Keratinocyte (primary cell): ENCODE measurements around the gene COX7B2. TPM values are rescaled to one million over a fixed set of nuclear protein-coding genes. Genes with fewer than 3 reads are reported as not detected.

Source experiments
- DNase-seq: peaks from one replicate; pipeline ENCODE4 v3.0.0-alpha.2; 2011; ENCODE audit warnings: low read depth, missing footprints, low spot score
- FAIRE-seq: peaks from 2 replicates; lab custom pipeline; 2011; peaks lifted over from hg19 to GRCh38; lab: Jason Lieb, UNC
- H2AFZ ChIP-seq: 2 replicates; pipeline ENCODE4 v1.6.0; 2012; ENCODE audit warnings: low read length, control low read depth, inconsistent platforms; ENCODE audit not compliant: control insufficient read depth
- H3K27ac ChIP-seq: 2 replicates; pipeline ENCODE4 v1.5.1; 2011; ENCODE audit warnings: low read length; ENCODE audit not compliant: control insufficient read depth, insufficient read depth
- H3K27me3 ChIP-seq: 3 replicates; pipeline ENCODE4 v1.6.0; 2011; ENCODE audit warnings: low read length; ENCODE audit not compliant: control insufficient read depth, insufficient read depth; ENCODE audit errors: extremely low read depth
- H3K36me3 ChIP-seq, 2 experiments: 2 replicates in 1 of 2; 3 replicates in 1 of 2; pipeline ENCODE4 v1.5.1; 2011; ENCODE audit warnings: low read length in 2 of 2, mild to moderate bottlenecking in 1 of 2; ENCODE audit not compliant: control insufficient read depth in 2 of 2, insufficient read depth in 2 of 2; ENCODE audit errors: extremely low read depth in 1 of 2
- H3K4me1 ChIP-seq: 3 replicates; pipeline ENCODE4 v1.5.1; 2011; ENCODE audit warnings: low read length; ENCODE audit not compliant: control insufficient read depth, insufficient read depth; ENCODE audit errors: extremely low read depth
- H3K4me2 ChIP-seq: 3 replicates; pipeline ENCODE4 v1.6.0; 2011; ENCODE audit warnings: low read depth, low read length; ENCODE audit not compliant: control insufficient read depth, insufficient read depth; ENCODE audit errors: extremely low read depth
- H3K4me3 ChIP-seq, 3 experiments: fragments of 200-600 bp in 1 of 3; sonication (generic) in 1 of 3; 2 replicates in 2 of 3; 3 replicates in 1 of 3; pipeline ENCODE4 v1.5.1; 2011 to 2016; ENCODE audit warnings: low read length in 3 of 3, mild to moderate bottlenecking in 3 of 3, control low read depth in 2 of 3, inconsistent platforms in 1 of 3, low read depth in 1 of 3, mixed read lengths in 1 of 3, mixed run types in 1 of 3, moderate library complexity in 1 of 3; ENCODE audit not compliant: control insufficient read depth in 2 of 3, insufficient read depth in 2 of 3; ENCODE audit errors: extremely low read depth in 1 of 3
- H3K79me2 ChIP-seq: 2 replicates; pipeline ENCODE4 v1.6.0; 2012; ENCODE audit warnings: low read length; ENCODE audit not compliant: control insufficient read depth, insufficient read depth
- H3K9ac ChIP-seq: 3 replicates; pipeline ENCODE4 v1.6.0; 2011; ENCODE audit warnings: low read length; ENCODE audit not compliant: control insufficient read depth, insufficient read depth; ENCODE audit errors: extremely low read depth
- H3K9me1 ChIP-seq: 3 replicates; pipeline ENCODE4 v1.6.0; 2011; ENCODE audit warnings: low read length; ENCODE audit not compliant: control insufficient read depth, insufficient read depth; ENCODE audit errors: extremely low read depth
- H3K9me3 ChIP-seq: 2 replicates; pipeline ENCODE4 v1.5.1; 2012; ENCODE audit warnings: low read depth, low read length; ENCODE audit not compliant: control insufficient read depth
- H4K20me1 ChIP-seq: 3 replicates; pipeline ENCODE4 v1.6.0; 2011; ENCODE audit warnings: low read length; ENCODE audit not compliant: control insufficient read depth, insufficient read depth; ENCODE audit errors: extremely low read depth
- EZH2 ChIP-seq: IDR thresholded peaks from one replicate; pipeline ENCODE4 v1.6.1; 2012; ENCODE audit warnings: inconsistent platforms, mild to moderate bottlenecking, low read length, moderate library complexity
- dilution Hi-C: fragments of 300-500 bp; cut with MboI; formaldehyde crosslinking; loops from one replicate; pipeline ENCODE4 v1.7.0; 2020; ENCODE audit warnings: low sequenced_read_pairs; ENCODE audit not compliant: extremely low pct_ligation_motif_present
- polyA plus RNA-seq, 5 experiments: library from polyadenylated mRNA; depleted of rRNA in 3 of 5; stranded (reverse) in 3 of 5; stranded (forward) in 1 of 5; unstranded in 1 of 5; fragments of >200 nt; gene quantifications; 1 replicate in 1 of 5; 2 replicates in 3 of 5; 3 replicates in 1 of 5; pipeline versions ENCODE4 v1.2.1 to v1.2.3, GENCODE V29; 2011 to 2012; ENCODE audit warnings: missing spikeins in 2 of 5, low read depth in 1 of 5, low replicate concordance in 1 of 5
- TF ChIP-seq, protein P1 (sequence below), 3 experiments: IDR thresholded peaks in 1 of 3; conservative IDR thresholded peaks in 1 of 3; optimal IDR thresholded peaks in 1 of 3; 2 replicates in 2 of 3; 3 replicates in 1 of 3; pipeline versions ENCODE3 to v1.5.1; 2011; ENCODE audit warnings: low read length in 3 of 3, mild to moderate bottlenecking in 3 of 3, moderate library complexity in 2 of 3, control low read depth in 1 of 3, inconsistent platforms in 1 of 3; ENCODE audit not compliant: insufficient read depth in 2 of 3; ENCODE audit errors: extremely low read depth in 1 of 3

COX7B2 gene
- polyA plus RNA-seq, 1 donor (not counting 4 experiments of a cell fraction or from before 2014, with no cell fraction given) = not detected

DNA sequence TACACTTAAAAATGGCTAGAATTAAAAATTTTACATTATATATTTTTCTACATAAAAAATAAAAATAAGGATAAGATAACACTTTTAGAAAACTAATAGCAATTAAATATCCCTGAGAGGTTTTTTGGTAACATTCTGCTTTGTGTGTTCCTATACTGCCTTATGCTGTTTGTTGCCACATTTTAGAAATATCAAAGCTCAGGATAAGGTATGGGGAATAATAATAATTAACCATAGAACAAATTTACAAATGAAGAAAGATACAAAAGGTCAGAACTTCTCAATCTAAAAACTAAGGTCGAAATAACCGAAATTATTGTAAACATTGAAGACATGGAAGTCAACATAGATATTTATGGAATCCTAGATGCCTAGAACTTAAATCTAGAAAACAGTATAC, 71.4 kb downstream of the COX7B2 start:
- H3K9ac ChIP-seq = no peak overlapping the region
- H3K4me2 ChIP-seq = no peak overlapping the region
- H3K79me2 ChIP-seq = no peaks in the 10 kb centered on the region
- H3K36me3 ChIP-seq = no peaks in the 10 kb centered on the region
- no peak overlapping the region for H2AFZ ChIP-seq
- no peaks in the 10 kb centered on the region for H3K9me3 ChIP-seq
- dilution Hi-C loops = no loop called here
- no peak overlapping the region for H3K4me3 ChIP-seq
- H3K27me3 ChIP-seq = no peaks in the 10 kb centered on the region
- TF ChIP-seq, protein P1, sequence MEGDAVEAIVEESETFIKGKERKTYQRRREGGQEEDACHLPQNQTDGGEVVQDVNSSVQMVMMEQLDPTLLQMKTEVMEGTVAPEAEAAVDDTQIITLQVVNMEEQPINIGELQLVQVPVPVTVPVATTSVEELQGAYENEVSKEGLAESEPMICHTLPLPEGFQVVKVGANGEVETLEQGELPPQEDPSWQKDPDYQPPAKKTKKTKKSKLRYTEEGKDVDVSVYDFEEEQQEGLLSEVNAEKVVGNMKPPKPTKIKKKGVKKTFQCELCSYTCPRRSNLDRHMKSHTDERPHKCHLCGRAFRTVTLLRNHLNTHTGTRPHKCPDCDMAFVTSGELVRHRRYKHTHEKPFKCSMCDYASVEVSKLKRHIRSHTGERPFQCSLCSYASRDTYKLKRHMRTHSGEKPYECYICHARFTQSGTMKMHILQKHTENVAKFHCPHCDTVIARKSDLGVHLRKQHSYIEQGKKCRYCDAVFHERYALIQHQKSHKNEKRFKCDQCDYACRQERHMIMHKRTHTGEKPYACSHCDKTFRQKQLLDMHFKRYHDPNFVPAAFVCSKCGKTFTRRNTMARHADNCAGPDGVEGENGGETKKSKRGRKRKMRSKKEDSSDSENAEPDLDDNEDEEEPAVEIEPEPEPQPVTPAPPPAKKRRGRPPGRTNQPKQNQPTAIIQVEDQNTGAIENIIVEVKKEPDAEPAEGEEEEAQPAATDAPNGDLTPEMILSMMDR (optimal IDR thresholded peaks at IDR 0.05 in 1 of 3, IDR thresholded peaks at IDR 0.05 in 1 of 3, conservative IDR thresholded peaks at IDR 0.05 in 1 of 3; ENCODE audit: extremely low read depth in 1 of 3, insufficient read depth in 2 of 3, low read length in 3 of 3) = no peak
- TF ChIP-seq EZH2 = no peak
- H3K9me1 ChIP-seq = no peaks in the 10 kb centered on the region
- no peaks in the 10 kb centered on the region for H4K20me1 ChIP-seq
- no peak overlapping the region for H3K27ac ChIP-seq
- H3K4me1 ChIP-seq = no peaks in the 10 kb centered on the region
- FAIRE-seq (no peak), DNase-seq (no peak)

DNA sequence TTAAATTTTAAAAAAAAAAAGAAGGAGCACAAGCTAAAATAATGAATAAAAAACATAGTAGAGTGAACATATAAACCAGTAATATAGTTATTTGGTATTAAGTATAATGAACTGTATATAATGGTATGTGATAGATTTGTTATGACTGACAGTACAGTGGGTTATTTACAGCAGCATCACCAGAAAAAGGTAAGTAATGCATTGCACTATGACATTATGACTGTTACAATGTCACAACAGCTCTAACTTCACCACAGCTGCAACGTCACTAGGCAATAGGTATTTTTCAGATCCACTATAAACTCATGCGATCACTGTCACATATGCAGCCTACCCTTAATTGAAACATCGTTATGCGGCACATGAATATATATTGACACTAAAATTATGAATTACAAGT, 72.5 kb downstream of the COX7B2 start:
- Histone ChIP-seq H3K9me1 (no peaks in the 10 kb centered on the region), H3K36me3 (no peaks in the 10 kb centered on the region), H3K4me2 (no peak overlapping the region), H3K27me3 (no peaks in the 10 kb centered on the region), H3K9ac (no peak overlapping the region), H3K79me2 (no peaks in the 10 kb centered on the region), H2AFZ (no peak overlapping the region), H3K4me3 (no peak overlapping the region), H3K27ac (no peak overlapping the region), H3K4me1 (no peaks in the 10 kb centered on the region), H3K9me3 (no peaks in the 10 kb centered on the region), H4K20me1 (no peaks in the 10 kb centered on the region)
- dilution Hi-C loops = no loop called here
- no peak for FAIRE-seq
- no peak for DNase-seq
- TF ChIP-seq, protein P1 (optimal IDR thresholded peaks at IDR 0.05 in 1 of 3, IDR thresholded peaks at IDR 0.05 in 1 of 3, conservative IDR thresholded peaks at IDR 0.05 in 1 of 3; ENCODE audit: extremely low read depth in 1 of 3, insufficient read depth in 2 of 3, low read length in 3 of 3) = no peak
- TF ChIP-seq EZH2 = no peak
